Raji (cell line): ENCODE measurements around the gene NAP1L4.

Experiments used
- POLR2A ChIP-seq: IDR thresholded peaks from 2 replicates; pipeline ENCODE4 v1.6.1; 2011; ENCODE audit warnings: low read depth, low read length, control low read depth; ENCODE audit not compliant: insufficient read depth

NAP1L4 gene

GRCh38 chr11:3016861-3017260, 24.7 kb upstream of the NAP1L4 start:
- no peak for TF ChIP-seq POLR2A

GRCh38 chr11:3015796-3016195, 23.7 kb upstream of the NAP1L4 start:
- no peak for TF ChIP-seq POLR2A

GRCh38 chr11:3014943-3015342, 22.8 kb upstream of the NAP1L4 start:
- no peak for TF ChIP-seq POLR2A

GRCh38 chr11:3014057-3014938, 22.2 kb upstream of the NAP1L4 start:
- no peak for TF ChIP-seq POLR2A

GRCh38 chr11:3011891-3012885, 20.1 kb upstream of the NAP1L4 start:
- TF ChIP-seq POLR2A = no peak

- TF ChIP-seq POLR2A = no peak
These were observed 18.6 kb upstream of the NAP1L4 start for GRCh38 chr11:3010521-3011275.

- no peak for TF ChIP-seq POLR2A
These were observed 17.9 kb upstream of the NAP1L4 start for GRCh38 chr11:3010004-3010403.

- TF ChIP-seq POLR2A = no peak
These were observed 17.4 kb upstream of the NAP1L4 start for GRCh38 chr11:3009481-3009880.

- no peak for TF ChIP-seq POLR2A
These were observed 16.7 kb upstream of the NAP1L4 start for GRCh38 chr11:3008746-3009336.

GRCh38 chr11:3007404-3008010, 15.4 kb upstream of the NAP1L4 start:
- no peak for TF ChIP-seq POLR2A

- no peak for TF ChIP-seq POLR2A
These were observed 14.6 kb upstream of the NAP1L4 start for GRCh38 chr11:3006505-3007260.

- no peak for TF ChIP-seq POLR2A
These were observed 12.4 kb upstream of the NAP1L4 start for GRCh38 chr11:3004481-3004880.

GRCh38 chr11:3003396-3004231, 11.5 kb upstream of the NAP1L4 start:
- TF ChIP-seq POLR2A = no peak

GRCh38 chr11:3002871-3003270, 10.7 kb upstream of the NAP1L4 start:
- TF ChIP-seq POLR2A = no peak
